ENCODE data around the gene STAP1.

Gene STAP1

GRCh38 chr4:67604749-67605148 is 46.2 kb downstream of the STAP1 start:
- in situ Hi-C loops (cut with HindIII; ENCODE audit: low sequenced_read_pairs) = no loop called here
- no peak overlapping the region for H3K4me3 ChIP-seq (ENCODE audit: low read depth, low read length)
- no peak for DNase-seq (ENCODE audit: low read depth, low spot score)
- TF ChIP-seq CTCF (IDR thresholded peaks at IDR 0.05; ENCODE audit: low read depth, low read length) = no peak

DNA sequence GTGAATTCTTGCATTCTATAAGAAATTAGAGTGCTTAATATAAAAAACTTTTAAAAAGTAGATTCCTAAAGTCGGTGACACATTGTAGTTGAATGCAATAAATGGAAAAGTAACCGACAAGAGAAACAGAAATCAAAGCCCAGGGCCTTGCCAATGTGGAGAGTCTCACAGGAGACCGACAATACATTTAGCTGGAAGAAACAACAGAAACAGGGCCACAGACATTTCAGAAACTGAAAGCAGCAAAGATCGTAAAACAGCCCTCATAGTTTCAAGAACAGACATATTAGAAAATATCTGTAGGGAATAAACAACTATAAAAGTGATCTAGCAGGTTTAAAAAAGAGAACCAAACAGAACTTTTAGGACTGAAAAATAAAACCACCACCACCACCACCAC is 49.5 kb downstream of the STAP1 start:
- no peak for DNase-seq (ENCODE audit: low read depth, low spot score)
- no peak for TF ChIP-seq CTCF (IDR thresholded peaks at IDR 0.05; ENCODE audit: low read depth, low read length)
- in situ Hi-C loops (cut with HindIII; ENCODE audit: low sequenced_read_pairs) = no loop called here
- H3K4me3 ChIP-seq (ENCODE audit: low read depth, low read length) = no peak overlapping the region

DNA sequence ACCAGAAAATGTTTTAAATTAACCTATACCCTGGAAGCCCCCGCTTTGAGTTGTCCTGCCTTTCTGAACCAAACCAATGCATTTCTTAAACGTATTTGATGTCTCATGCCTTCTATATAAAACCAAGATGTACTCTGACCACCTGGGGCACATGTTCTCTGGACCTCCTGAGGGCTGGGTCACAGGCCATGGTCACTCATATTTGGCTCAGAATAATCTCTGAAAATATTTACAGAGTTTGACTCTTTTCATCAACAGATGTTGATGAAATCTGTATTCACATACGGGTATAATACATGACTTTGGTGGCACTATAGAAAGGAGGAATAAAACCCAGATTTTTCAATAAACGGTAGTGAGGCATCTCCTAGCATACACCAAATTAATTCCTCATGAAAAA is 55.7 kb downstream of the STAP1 start:
- DNase-seq (ENCODE audit: low read depth, low spot score) = no peak
- H3K4me3 ChIP-seq (ENCODE audit: low read depth, low read length) = no peak overlapping the region
- TF ChIP-seq CTCF (IDR thresholded peaks at IDR 0.05; ENCODE audit: low read depth, low read length) = no peak
- in situ Hi-C loops (cut with HindIII; ENCODE audit: low sequenced_read_pairs) = no loop called here

DNA sequence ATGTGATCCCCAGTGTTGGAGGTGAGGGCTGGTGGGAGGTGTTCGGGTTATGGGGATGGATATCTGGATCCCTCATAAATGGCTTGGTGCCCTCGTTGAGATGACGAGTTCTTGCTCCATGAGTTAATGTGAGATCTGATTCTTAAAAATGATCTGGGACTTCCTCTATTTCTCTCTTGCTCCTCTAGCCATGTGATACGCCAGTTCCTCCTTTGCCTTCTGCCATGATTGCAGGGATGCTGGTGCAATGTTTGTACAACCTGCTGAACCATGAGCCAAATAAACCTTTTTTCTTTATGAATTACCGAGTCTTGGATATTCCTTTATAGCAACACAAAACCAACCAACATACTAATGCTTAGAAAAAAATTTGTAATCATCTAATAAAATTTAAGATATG is 56.6 kb downstream of the STAP1 start:
- TF ChIP-seq CTCF (IDR thresholded peaks at IDR 0.05; ENCODE audit: low read depth, low read length) = no peak
- in situ Hi-C loops (cut with HindIII; ENCODE audit: low sequenced_read_pairs) = no loop called here

GRCh38 chr4:67616478-67616877 is 58.0 kb downstream of the STAP1 start:
- no peak overlapping the region for H3K4me3 ChIP-seq (ENCODE audit: low read depth, low read length)
- TF ChIP-seq CTCF (IDR thresholded peaks at IDR 0.05; ENCODE audit: low read depth, low read length) = no peak
- in situ Hi-C loops (cut with HindIII; ENCODE audit: low sequenced_read_pairs) = no loop called here
- no peak for DNase-seq (ENCODE audit: low read depth, low spot score)

More for the DNA sequence above, 56.6 kb downstream of the STAP1 start:
- no peak overlapping the region for H3K4me3 ChIP-seq (ENCODE audit: low read depth, low read length)
- DNase-seq (ENCODE audit: low read depth, low spot score) = no peak

DNA sequence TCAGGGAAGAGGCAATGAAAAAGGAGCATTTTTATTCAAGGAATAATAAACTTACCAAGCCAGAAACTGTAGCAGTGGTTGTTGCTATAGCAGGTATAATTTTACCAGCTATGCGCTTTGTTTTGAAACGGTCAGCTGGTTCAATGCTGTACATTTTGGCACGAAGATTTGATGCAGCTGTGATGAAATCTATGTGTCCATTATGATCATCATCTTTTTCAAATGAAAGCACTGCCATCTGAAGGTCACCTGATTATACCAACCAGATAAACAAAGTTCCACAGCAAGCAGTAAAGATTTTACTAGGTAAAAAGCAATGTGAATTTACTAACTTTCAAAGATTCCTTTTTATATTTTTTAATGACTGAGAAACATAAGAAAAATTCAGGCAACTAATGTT is 66.4 kb downstream of the STAP1 start:
- DNase-seq (ENCODE audit: low read depth, low spot score) = no peak
- H3K4me3 ChIP-seq (ENCODE audit: low read depth, low read length) = no peak overlapping the region
- no peak for TF ChIP-seq CTCF (IDR thresholded peaks at IDR 0.05; ENCODE audit: low read depth, low read length)
- in situ Hi-C loops (cut with HindIII; ENCODE audit: low sequenced_read_pairs) = no loop called here

- TF ChIP-seq CTCF (IDR thresholded peaks at IDR 0.05; ENCODE audit: low read depth, low read length) = no peak
- in situ Hi-C loops (cut with HindIII; ENCODE audit: low sequenced_read_pairs) = no loop called here
- DNase-seq (ENCODE audit: low read depth, low spot score) = no peak
- H3K4me3 ChIP-seq (ENCODE audit: low read depth, low read length) = no peak overlapping the region
Observed at GRCh38 chr4:67632492-67632891, 74.0 kb downstream of the STAP1 start.
